OCI-M2 (cell line): ENCODE measurements around the gene SETX.
"Not testable (repeated sequence)": the region's sequence is repeated elsewhere in the genome, so short reads cannot be mapped to it uniquely, and the experiment has no call there.

Source experiments
- DNase-seq: peaks from one replicate; lab custom pipeline; 2025; ENCODE audit not compliant: unreplicated experiment; lab: John Stamatoyannopoulos, UW

Gene SETX, protein sequence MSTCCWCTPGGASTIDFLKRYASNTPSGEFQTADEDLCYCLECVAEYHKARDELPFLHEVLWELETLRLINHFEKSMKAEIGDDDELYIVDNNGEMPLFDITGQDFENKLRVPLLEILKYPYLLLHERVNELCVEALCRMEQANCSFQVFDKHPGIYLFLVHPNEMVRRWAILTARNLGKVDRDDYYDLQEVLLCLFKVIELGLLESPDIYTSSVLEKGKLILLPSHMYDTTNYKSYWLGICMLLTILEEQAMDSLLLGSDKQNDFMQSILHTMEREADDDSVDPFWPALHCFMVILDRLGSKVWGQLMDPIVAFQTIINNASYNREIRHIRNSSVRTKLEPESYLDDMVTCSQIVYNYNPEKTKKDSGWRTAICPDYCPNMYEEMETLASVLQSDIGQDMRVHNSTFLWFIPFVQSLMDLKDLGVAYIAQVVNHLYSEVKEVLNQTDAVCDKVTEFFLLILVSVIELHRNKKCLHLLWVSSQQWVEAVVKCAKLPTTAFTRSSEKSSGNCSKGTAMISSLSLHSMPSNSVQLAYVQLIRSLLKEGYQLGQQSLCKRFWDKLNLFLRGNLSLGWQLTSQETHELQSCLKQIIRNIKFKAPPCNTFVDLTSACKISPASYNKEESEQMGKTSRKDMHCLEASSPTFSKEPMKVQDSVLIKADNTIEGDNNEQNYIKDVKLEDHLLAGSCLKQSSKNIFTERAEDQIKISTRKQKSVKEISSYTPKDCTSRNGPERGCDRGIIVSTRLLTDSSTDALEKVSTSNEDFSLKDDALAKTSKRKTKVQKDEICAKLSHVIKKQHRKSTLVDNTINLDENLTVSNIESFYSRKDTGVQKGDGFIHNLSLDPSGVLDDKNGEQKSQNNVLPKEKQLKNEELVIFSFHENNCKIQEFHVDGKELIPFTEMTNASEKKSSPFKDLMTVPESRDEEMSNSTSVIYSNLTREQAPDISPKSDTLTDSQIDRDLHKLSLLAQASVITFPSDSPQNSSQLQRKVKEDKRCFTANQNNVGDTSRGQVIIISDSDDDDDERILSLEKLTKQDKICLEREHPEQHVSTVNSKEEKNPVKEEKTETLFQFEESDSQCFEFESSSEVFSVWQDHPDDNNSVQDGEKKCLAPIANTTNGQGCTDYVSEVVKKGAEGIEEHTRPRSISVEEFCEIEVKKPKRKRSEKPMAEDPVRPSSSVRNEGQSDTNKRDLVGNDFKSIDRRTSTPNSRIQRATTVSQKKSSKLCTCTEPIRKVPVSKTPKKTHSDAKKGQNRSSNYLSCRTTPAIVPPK (N-terminal part only)

DNA sequence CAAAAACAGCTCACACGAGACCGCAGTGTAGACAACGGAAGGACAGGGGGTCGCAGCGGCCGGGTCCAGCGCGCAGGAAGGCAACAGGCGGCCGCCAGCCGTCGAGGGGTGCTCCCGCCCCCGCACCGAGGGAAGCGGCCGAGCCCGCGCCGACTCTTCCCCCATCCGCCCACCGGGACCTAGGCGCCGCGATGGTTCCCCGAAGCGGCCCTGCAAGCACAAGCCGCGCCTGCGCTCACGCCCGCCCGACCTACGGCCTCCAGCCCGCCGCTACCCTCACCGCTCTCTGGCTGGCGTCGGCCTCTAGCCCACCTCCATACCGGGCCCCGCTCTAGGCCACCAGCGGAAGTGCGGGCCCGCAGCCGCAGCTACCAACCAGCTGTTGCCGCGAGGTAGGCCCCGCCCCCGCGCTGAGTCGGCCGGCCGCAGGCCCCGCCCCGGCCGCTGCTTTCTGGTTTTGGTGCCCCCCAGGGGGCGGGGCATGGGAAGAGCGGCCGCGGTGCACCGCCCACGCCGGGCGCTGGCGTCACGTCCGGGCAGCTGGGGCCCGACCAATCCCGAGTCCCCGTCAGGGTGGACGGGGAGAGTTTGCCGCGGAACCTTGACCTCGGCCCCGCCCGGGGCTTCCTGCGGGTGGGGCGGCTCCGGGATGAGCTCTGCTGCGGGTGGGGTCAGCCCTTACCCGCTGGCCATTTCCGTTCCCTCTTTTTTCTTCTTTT, at the start of gene SETX:
TSS of gene SETX (minus strand) at position 350 of the 719 bp plus-strand sequence. CDS start 5,558 bp downstream, outside the sequence.
- DNase-seq = peak; percentile 75

DNA sequence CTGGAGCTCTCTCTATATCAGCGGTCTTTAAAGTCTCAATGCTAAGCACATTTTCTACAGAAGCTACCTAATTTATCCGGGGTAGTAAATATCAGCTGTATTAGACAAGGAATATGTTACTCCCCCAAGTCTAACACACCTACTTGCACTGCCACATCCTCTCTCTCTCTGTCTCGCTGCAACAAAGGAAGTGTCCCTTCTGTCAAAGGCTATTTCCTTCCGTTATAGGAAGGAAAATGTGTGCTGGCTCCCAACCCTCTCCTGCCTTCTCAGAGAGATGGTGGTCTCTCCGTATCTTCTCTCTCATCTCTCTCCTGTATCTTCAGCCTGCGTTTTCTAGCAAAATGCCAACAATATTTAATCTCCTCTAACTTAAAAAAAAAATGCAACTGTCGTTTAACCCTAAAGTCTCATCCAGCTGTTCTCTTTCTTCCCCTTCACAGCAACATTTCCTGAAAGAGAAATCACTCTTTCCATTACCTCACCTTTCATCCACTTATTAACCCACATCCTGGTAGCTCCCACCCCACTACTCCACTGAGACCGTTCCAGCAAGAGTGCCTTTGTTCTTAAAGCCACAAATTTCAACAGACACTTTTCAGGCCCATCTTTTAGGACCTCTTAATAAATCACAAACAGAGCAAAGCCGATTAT, 49.6 kb upstream of the SETX start:
- DNase-seq = no peak

DNA sequence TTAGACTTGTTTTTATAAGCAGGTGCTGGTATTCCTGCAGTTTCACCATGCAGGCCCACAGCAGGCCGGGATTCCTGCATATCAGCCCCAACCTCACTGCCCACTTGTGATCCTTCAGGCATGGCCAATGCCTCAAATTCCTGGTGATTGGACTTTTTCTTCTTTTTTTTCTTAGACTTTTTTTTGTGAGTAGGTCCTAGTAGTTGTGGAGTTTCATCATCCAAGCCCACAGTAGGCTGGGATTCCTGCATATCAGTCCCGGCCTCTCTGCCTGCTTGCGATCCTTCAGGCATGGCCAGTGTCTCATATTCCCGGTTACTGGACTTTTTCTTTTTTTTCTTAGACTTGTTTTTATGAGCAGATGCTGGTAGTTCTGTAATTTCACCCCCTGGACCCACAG, 47.0 kb upstream of the SETX start:
- no peak for DNase-seq

DNA sequence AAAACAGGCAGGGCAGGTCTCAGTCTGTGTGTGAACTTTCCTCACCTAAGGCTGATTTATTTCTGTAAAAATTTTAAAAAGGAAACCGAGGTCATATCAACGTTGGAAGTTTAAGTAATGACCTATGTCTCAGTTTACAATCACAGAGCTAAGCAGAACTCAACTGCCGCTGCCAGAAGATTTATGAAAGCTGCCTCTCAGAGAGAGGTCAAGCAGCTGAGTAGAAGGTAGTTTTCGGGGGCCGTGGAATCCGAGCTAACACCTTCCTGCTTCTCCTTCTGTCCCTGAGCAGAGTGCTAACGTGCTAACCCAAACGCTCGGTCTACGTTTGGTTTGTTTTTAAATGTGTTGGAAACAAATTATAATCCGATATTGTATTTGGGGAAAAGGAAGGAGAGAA, 40.8 kb upstream of the SETX start:
- no peak for DNase-seq

DNA sequence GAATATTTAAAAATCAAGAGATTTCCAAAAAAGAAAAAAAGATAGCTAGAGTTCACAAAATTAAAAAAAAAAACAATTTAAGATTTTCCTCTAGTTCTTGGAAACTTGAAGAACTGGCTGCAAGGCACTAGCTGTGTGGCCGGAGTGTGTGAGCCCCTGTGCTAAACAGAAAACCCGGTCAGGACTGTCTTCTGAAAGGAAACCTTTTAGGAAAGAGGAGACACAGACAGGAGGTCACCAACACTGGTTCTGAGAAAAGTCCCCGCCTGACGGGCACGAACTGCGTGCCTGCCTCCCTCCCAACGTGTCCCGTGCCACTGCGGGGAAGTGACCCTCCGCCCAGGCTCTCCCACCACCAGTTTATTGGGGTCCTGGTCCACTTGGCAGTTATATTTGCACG, 36.7 kb upstream of the SETX start:
- no peak for DNase-seq

DNA sequence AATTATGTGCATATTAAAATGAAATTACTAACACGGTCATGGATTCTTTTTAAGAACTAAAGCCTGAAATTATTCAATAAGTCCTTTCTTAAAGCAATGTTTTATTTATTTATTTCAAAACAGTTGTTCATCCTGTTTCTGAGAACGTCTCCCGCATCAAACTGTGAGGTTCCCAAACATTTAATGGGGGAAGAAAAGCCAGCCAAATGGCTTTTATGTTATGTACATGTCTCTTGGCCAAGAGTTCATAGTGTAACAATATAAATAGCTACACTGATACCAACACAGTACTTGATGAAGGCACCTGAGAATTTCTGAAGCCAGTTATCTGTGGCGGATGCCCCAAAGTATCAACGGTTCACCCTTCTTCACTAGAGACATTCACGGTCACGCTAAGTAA, 36.2 kb upstream of the SETX start:
- no peak for DNase-seq

DNA sequence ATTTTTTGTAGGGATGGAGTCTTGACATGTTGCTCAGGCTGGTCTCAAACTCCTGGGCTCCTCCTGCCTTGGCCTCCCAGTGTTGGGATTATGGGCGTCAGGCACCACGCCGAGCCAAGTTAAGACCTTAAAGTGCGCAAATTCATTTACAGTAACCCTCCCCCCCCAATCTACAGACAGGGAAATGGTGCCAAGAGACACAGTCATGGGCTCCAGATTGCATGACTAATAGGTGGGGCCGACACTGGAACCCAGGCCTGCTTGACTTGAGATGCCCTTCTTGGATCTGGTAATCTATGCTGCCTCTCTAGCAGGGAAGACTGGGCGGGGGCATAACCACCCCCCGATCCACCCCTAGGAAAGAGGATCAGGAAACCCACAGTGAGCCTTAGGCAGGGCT, 32.3 kb upstream of the SETX start:
- DNase-seq = no peak

DNA sequence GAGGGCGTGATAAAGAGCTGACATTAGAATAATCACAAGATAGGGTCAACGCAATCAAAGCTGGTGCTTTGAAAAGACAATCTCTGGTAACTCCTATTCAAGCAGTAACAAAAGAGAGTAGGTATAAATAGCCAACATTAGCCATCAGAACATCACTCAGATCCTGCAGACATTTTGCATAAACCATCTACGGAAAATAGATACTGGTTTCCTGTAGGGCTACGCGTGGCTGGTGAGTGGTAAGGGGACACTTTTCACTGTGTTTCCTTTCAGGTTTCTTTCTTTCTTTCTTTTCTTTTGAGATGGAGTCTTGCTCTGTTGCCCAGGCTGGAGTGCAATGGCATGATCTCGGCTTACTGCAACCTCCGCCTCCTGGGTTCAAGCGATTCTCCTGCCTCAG, 29.6 kb upstream of the SETX start:
- no peak for DNase-seq

DNA sequence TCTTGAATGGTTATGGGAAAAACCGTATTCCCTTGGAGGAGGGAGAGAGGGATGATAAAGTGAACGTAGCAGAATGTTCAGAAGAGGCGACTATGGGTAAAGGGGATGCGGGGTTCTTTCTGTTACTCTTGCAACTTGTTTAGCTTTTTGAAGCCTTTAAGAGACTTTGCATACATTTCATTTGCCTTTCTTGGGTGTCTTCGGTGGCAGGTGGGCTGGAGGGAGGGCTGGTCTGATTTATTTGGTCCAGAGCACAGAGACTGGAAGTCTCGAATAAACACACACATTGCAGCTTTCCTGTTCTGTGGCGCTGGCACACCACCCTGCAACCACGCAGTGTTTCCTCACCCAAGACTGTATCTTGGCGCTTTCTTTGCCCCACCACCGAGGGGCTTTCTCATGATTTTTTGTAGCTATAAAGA, 28.7 kb upstream of the SETX start:
- no peak for DNase-seq

DNA sequence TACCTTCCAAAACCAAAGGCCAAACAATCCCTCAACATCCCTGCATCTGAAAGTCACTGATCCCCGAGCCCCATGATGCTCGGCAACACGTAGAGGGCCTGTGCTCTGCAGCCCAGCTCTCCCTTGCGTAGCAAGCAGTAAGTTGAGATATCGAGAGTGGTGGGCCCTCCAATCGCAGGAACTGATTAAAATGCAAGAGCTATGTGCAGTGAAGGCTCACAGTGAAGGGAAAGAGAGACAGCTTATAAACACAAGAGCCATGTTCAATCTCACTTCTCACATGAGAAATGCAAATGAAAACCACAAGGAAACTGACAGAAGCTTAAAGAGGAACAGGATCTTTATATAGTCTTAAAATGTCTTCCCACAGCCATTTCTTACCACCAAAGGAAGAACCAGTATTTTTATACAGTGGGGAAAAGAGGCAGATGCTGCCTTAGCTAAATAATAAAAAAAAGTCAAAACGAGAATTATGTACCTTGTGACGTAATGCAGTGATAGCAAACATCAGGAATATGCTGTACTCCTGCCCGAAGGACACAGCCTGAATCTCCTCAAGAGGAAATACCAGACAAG, 27.3 kb upstream of the SETX start:
- no peak for DNase-seq

DNA sequence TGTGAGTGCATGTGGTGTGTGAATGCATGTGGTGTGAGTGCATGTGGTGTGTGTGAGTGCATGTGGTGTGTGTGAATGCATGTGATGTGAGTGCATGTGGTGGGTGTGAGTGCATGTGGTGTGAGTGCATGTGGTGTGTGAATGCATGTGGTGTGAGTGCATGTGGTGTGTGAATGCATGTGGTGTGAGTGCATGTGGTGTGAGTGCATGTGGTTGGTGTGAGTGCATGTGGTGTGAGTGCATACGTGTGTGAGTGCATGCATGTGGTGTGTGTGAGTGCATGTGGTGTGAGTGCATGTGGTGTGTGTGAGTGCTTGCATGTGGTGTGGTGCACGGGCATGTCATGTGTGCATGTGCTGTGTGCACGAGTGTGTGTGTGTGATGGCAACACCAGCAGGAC, 23.6 kb upstream of the SETX start:
- not testable (repeated sequence) for DNase-seq

DNA sequence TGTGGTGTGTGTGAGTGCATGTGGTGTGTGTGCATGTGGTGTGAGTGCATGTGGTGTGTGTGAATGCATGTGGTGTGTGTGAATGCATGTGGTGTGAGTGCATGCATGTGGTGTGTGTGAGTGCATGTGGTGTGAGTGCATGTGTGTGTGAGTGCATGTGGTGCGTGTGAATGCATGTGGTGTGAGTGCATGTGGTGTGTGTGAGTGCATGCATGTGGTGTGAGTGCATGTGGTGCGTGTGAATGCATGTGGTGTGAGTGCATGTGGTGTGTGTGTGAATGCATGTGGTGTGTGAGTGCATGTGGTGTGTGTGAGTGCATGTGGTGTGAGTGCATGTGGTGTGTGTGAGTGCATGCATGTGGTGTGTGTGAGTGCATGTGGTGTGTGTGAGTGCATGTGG, 23.0 kb upstream of the SETX start:
- not testable (repeated sequence) for DNase-seq

DNA sequence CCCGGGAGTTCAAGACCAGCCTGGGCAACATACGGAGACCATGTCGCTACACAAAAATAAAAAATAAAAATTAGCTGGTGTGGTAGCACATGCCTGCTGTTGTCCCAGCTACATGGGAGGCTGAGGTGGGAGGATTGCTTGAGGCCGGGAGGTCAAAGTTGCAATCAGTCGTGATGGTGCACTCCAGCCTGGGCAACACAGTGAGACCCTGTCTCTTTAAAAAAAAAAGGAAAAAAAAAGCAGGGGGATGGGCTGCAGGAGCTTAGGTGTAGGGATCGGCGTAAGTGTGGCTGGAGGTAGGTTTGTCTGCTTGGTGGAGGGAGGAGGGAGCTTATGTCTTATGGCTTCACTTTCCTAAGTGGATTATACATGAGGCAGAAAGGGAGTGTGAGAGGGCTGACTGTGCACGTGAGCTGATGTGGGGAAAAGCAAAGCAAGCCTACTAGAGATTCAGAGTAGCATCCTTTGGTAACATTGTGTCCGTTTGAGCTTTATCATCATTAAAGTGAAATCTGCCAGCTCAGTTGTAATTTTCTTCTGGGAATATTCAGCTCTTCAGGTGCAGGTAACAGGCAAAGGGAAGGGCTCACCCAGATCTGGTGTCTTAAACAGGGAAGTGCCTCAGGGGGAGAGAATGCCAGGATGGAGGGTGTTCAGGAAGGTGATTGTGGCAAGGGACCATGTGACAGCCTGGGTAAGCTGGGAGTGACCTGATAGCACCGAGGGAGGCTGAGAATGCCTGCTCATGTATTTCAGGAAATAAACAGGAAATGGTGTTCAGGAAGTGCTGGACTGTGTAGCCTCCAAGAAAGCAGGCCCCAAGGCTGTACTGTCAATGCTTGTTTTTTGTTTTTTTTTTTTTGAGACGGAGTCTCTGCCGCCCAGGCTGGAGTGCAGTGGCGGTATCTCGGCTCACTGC, 17.6 kb upstream of the SETX start:
- DNase-seq = no peak

DNA sequence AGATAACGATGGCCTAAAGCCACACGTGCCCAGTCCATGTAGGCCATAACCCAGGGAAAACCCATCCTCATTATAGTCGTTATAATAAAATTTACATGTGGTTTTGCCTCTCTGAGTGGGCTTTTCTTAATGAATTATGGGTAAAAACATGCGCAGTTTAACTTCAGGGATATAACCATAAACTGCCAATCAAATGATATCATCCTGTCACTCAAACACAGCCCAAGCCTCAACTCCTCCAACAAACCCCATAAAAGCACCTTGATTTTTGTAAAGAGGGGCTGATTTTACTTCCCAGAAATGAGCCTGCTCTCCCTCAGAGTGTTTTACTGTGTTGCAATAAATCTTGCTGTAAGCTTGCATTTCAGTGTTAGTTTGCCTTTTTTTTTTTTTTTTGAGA, 15.8 kb upstream of the SETX start:
- no peak for DNase-seq

DNA sequence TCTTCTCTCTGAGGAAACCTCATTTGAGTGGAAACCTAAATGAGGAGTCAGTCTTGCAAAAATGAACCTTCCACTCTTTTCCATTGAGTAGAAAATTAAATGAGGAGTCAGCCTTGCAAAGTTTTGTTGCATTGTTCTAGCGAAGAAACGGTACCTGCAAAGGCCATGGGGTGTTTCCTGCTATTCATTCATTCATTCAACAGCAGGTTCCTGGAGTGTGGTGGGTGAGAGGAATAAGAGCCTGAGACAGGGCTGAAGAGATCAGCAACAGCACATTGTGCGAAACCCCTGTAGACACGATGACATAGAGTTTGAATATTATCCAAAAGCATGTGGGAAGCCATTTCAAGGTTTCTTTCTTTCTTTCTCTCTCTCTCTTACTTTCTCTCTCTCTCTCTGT, 14.6 kb upstream of the SETX start:
- no peak for DNase-seq

DNA sequence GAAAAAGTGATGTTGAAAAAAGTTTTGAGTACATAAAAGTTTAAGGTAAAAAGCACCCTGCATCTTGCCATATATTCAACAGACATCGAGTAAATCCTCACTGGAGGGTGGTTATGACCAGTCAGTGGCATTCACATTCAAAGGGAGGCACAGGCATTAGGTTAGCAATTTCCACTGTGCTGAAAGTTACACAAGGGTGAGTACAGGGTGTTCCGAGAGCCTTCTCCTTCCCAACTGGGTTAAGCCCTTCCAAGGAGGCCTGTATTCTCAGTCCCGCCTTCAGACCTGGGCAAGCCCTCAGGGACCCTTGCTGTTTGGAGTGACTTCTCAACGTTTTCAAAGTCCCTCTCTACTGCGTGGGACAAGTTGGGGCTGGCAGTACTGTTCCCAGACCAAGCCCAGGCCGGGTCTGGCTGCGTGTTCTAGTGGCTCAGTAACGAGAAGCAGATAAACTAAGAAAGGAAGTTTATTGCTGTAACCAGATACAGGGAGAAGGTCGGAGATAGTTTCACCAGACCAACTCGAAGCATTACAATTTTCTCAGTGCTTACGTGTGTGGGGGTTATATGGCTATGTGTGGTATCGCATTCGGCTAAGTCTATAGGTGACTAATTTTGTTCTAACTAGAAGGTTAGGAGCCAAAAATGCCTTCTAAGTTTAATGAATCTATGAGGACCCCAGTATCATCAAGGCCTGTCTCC, 13.0 kb upstream of the SETX start:
- no peak for DNase-seq

DNA sequence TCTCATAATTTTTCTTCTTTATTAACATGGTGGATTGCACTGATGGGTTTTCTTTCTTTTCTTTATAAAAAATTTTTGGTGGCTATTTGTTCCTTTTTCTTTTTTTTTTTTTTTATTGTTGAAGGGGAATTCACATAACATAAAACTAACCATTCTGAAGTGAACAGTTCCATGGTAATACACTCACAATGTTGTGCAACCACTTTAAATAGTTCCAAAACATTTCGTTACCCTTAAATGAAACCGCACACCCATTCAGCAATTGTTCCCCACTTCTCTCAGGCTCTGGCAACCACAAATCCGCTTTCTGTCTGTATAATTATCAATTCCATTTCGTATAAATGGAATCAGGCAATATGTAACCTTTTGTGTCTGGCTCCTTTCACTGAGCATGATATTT, 11.7 kb upstream of the SETX start:
- DNase-seq = no peak

DNA sequence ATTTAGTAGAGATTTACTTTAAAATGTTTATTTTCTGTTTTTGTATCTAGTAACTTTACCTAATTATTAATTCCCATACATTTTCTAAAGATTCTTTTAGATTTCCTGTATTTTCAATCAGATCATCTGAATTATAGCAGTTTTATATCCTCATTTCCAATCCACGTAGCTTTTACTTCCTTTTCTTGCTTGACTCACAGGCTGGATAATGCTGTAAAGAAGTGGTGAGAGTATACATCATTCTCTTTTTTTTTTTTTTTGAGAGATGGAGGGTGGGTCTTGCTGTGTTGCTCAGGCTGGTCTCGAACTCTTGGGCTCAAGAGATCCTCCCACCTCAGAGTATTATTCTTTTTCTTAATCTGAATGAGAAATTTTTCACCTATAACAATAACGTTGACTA, 11.2 kb upstream of the SETX start:
- DNase-seq = no peak
